DMS53 treated with DMSO at 0.1 percent for 48 hours (cell line): ENCODE results near the gene TMEM164.

Experiments
- DNase-seq: peaks from one replicate; lab custom pipeline; 2025; ENCODE audit not compliant: unreplicated experiment; lab: John Stamatoyannopoulos, UW

Gene TMEM164

GRCh38 chrX:110036162-110037033, 33.5 kb downstream of the TMEM164 start:
- DNase-seq, result no peak

- DNase-seq, result no peak
Measured at GRCh38 chrX:110037178-110037577, 34.3 kb downstream of the TMEM164 start.

GRCh38 chrX:110038900-110039299, 36.0 kb downstream of the TMEM164 start:
- DNase-seq, result no peak

DNA sequence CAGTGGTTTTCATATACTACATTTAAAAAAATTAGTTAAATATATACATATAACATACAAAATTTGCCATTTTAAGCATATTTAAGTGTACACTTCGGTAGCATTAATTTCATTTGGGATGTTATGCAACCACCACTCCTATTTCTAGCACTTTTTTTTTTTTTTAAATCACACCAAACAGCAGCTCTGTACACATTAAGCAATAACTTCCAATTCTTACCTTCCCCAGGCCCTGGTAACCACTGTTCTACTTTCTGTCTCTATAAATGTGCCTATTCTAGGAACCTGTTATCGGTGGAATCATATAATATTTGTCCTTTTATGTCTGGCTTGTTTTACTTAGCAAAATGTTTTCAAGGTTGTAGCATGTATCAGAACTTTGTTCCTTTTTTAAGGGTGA, 39.1 kb downstream of the TMEM164 start:
- DNase-seq, result no peak

DNA sequence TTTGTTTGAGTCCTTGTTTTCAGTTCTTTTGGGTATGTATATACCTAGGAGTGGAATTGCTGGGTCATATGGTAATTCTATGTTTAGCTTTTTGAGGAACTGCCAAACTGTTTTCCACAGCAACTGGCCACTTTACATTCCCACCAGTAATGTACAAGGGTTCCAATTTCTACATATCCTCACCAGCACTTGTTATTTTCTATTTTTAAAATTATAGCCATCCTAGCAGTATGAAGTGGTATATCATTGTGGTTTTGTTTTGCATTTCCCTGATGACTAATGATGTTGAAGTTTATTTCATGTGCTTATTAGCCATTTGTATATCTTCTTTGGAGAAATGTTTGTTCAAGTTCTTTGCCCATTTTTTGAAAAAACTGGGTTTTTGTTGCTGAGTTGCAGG, 39.6 kb downstream of the TMEM164 start:
- DNase-seq, result no peak

DNA sequence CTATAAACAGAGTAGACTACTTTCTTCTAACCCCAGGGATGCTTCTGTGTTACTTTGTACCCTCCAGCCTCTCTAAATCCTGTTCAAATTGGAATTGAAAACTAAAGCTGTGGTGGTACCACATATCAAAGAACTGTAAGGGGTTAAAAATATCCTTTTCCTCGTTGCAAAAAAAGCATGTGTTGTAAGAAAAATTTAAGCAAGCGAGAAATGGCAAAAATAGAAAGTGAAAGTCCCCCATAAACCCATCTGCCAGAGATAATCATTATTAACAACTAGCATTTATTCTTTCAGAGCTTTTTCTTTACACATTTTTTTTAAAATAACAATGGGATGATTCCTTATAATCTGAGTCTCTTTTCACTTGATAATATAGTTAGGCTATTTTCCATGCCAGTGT, 40.6 kb downstream of the TMEM164 start:
- no peak for DNase-seq

GRCh38 chrX:110044346-110045249, 41.7 kb downstream of the TMEM164 start:
- DNase-seq, result no peak

- DNase-seq, result no peak
Measured at GRCh38 chrX:110045421-110045820, 42.5 kb downstream of the TMEM164 start.

DNA sequence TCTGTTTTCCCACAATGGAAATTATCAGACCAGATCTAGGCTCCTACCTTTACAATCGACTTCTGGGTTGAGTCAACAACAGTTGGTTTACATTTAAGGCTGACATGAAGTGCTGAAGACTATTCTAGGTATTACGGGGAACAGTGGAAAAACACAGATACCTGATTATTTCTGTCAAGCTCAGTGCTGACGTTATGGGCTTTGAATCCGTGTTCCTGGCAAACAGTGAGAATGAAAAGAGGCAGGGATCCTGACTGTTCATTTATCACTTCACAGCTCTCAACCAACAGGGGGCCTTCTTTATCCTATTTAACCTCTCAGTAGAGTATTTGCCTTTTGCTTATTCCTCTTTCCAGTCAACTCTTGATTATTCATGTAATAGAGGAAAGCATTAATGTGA, 43.1 kb downstream of the TMEM164 start:
- DNase-seq, result no peak

DNA sequence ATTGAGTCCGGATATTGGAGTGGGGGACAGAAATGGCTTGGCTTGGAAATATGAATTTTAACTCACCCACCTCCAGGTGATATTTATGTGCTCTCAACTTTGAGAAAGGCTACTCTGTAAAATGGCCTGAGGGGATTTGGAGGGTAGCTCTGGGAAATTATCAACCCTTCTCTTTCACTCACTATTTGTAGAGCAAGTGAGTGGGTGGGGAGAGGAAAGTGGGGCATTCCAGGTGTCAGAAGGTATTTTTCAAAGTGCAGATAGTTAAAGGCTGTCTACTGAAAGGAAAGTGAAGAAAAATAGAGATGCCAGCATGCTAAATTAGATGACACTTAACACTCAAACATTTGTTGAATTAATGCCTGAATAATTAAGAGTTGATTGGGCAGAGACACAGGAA, 44.1 kb downstream of the TMEM164 start:
- DNase-seq, result no peak

GRCh38 chrX:110049096-110049495, 46.2 kb downstream of the TMEM164 start:
- DNase-seq, result no peak

- DNase-seq, result no peak
Measured at GRCh38 chrX:110050386-110050785, 47.5 kb downstream of the TMEM164 start.

GRCh38 chrX:110050901-110051300, 48.0 kb downstream of the TMEM164 start:
- no peak for DNase-seq

- DNase-seq, result no peak
Measured at GRCh38 chrX:110051559-110051958, 48.6 kb downstream of the TMEM164 start.

DNA sequence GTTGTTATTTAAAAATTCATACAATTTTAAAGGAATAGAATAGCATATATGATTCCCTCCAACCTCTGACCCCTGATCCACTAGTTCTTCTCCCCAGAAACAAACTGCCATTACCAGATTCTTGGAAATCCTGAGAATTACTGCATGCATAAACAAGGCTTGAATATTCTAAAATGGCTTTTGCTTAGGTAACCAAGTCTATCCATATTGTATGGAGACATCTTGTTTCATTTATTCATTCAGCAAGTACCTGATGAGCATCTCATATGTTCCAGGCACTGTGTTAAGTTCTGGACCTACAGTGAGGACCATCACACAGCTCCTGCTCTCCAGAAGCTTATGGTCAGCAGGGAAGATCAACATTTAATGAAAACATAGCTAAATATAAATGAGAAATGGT, 49.4 kb downstream of the TMEM164 start:
- no peak for DNase-seq

GRCh38 chrX:110053453-110053852, 50.5 kb downstream of the TMEM164 start:
- no peak for DNase-seq

DNA sequence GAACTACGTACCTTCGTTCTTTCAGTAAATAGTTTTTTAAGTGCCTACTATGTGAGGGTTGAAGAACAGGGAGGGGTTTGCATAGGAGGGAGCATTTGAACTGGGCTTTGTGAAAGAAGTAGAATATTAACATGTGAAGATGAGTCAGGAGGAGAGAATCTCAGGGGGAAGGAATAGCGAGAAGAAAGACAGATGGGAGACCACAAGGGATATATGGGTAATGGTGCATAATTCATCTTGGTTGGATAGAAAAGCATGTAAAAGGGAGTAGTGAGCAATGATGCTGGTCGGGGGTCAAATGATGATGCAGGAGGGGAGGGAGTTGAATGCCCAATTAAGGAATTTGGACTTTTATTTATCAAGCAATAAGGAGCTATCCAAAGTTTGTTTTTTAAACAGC, 52.7 kb downstream of the TMEM164 start:
- DNase-seq, result no peak

- DNase-seq, result peak; percentile 46
Measured at GRCh38 chrX:110056419-110056818, 53.5 kb downstream of the TMEM164 start.

GRCh38 chrX:110059410-110059809, 56.5 kb downstream of the TMEM164 start:
- no peak for DNase-seq

DNA sequence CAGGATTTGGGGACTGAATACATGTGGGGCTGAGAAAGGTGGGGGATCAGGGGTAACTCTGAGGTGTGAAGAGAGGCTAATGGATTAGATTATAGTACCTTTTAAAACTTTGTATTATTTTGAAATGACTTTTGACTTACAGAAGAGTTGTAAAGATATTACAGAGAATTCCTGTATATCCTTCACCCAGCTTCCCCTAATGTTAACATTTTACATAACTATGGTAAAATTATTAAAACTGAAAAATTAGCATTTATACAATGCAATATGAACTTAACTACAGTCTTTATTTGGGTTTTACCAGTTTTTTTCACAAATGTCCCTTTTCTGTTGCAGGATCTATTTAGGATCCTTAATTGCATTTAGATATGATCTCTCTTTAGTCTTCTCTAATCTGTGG, 57.4 kb downstream of the TMEM164 start:
- DNase-seq, result no peak

DNA sequence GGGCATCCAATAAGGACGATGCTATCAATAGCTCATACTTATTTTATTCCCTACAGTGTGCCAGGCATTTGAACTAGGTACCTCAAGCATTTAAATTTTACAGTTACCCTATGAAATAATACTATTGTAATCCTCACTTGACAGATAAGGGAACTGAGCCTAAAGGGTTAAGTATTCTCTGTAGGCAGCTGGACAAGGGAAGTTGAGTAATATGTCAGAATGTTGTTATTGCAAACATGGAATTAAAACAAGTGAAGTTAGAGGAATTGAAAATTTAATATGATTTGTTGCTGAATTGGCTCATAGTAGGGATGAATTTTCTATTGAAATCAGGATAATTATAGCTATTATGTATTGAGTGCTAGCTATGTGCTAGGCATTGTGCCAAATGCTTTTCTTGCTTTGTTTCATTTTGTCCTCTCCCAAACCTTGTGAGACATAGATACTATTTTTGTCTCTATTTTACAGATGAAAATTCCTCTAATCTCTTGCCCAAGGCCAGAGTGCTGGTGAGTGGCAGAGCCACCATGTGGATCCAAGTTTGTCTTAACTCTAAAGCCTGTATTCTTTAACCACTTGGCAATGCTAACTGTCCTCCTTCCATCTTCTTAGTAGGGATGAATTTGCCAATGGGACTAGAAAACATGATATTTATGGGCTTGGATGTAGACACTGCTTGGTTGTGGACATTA, 58.1 kb downstream of the TMEM164 start:
- DNase-seq, result no peak
